RWPE1 (cell line): ENCODE results near the gene LRMDA.

Experiments
- CTCF ChIA-PET: fragments of 350-600 bp; sonication (Branson Sonifier 250); formaldehyde crosslinking; extraction: SDS; loops from one replicate; lab custom pipeline; 2021; lab: Yijun Ruan, JAX
- POLR2A ChIA-PET: fragments of 400-600 bp; formaldehyde crosslinking; extraction: SDS; loops from one replicate; lab custom pipeline; 2020; ENCODE audit warnings: antibody characterized with exemption; ENCODE audit not compliant: low non-redundant PET; lab: Yijun Ruan, JAX
- DNase-seq: peaks from one replicate; pipeline ENCODE4 v3.0.0; 2012; ENCODE audit warnings: low spot score
- H3K27ac ChIP-seq: fragments of 450-650 bp; 2 replicates; pipeline ENCODE4 v1.5.1; 2017
- TF ChIP-seq, protein P1 (sequence below): fragments of 450-650 bp; conservative IDR thresholded peaks from 2 replicates; pipeline ENCODE4 v1.5.1; 2017; ENCODE audit warnings: low read depth, mild to moderate bottlenecking

Gene LRMDA

GRCh38 chr10:75398200-75398691 is 33.2 kb upstream of the LRMDA start:
- DNase-seq, result no peak
- TF ChIP-seq, protein P1, sequence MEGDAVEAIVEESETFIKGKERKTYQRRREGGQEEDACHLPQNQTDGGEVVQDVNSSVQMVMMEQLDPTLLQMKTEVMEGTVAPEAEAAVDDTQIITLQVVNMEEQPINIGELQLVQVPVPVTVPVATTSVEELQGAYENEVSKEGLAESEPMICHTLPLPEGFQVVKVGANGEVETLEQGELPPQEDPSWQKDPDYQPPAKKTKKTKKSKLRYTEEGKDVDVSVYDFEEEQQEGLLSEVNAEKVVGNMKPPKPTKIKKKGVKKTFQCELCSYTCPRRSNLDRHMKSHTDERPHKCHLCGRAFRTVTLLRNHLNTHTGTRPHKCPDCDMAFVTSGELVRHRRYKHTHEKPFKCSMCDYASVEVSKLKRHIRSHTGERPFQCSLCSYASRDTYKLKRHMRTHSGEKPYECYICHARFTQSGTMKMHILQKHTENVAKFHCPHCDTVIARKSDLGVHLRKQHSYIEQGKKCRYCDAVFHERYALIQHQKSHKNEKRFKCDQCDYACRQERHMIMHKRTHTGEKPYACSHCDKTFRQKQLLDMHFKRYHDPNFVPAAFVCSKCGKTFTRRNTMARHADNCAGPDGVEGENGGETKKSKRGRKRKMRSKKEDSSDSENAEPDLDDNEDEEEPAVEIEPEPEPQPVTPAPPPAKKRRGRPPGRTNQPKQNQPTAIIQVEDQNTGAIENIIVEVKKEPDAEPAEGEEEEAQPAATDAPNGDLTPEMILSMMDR, result no peak
- H3K27ac ChIP-seq, result peak overlapping the region; percentile 97
- ChIA-PET CTCF (interaction anchor here (0.5 to 0.8 kb wide), 4 partner anchors 104 to 1855 kb away, joined by 3 to 5 read pairs (median 4); no protein-coding TSS in a partner anchor), POLR2A (no interaction called here)

GRCh38 chr10:75398692-75399460 is 32.5 kb upstream of the LRMDA start:
- POLR2A ChIA-PET, result no interaction called here
- TF ChIP-seq, protein P1, result no peak
- CTCF ChIA-PET, result interaction anchor here (0.5 to 1.7 kb wide), 10 partner anchors 19 to 1856 kb away, joined by 3 to 16 read pairs (median 3); partner anchors contain the start of gene COMTD1
- no peak for DNase-seq
- peak overlapping the region; percentile 97 for H3K27ac ChIP-seq

DNA sequence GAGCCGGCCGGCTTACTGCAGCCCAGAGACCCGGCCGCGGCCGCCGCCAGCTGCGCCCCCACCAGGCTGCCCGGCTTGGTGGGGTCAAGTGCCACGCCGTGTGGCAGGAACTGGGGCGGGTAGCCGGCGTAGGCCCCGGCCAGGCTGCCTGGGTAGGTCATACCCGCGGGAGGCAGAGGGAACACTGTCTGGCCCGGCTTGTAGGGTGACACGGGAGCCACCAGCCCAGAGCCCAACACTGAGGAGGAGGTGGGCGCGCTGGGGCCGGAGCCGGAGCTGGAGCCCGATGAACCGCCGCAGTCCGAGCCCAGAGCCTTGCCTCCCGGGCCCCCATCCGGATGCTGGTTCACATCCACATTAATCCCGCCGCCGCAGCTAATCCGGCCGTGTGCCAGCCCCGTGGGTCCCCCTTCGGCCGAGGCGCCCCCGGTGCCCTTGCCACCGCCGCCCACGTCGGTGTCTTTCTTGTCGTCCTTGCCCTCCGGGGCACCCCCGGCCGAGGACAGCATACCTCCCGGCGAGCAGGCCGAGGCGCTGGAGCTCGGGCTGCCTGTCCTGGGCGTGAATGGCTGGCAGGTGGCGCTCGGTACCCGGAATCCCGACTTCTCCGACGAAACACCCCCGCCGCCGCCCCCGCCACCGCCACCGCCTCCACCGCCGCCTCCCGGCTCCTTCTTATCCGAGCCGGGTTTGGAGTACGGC is 31.8 kb upstream of the LRMDA start:
- peak overlapping the region; percentile 97 for H3K27ac ChIP-seq
- ChIA-PET CTCF (interaction anchor here (0.6 to 1.9 kb wide), 12 partner anchors 9 to 1148 kb away, joined by 3 to 16 read pairs (median 3); partner anchors contain the start of gene COMTD1), POLR2A (interaction anchor here (0.6 to 2.3 kb wide), 2 partner anchors 10 to 256 kb away, joined by 4 to 6 read pairs; no protein-coding TSS in a partner anchor)
- TF ChIP-seq, protein P1, result peak; percentile 75
- DNase-seq, result peak; percentile 79

- ChIA-PET CTCF (interaction anchor here (0.5 to 1.9 kb wide), 12 partner anchors 8 to 1147 kb away, joined by 3 to 16 read pairs (median 3); partner anchors contain the start of gene COMTD1), POLR2A (interaction anchor here (0.6 to 2.3 kb wide), 3 partner anchors 9 to 257 kb away, joined by 3 to 6 read pairs (median 4); no protein-coding TSS in a partner anchor)
- peak overlapping the region; percentile 97 for H3K27ac ChIP-seq
- no peak for DNase-seq
- TF ChIP-seq, protein P1, result peak; percentile 33; the same call in 1 of the 2 replicates
These were observed 31.2 kb upstream of the LRMDA start for GRCh38 chr10:75400163-75400770.

GRCh38 chr10:75400771-75401568 is 30.5 kb upstream of the LRMDA start:
- ChIA-PET CTCF (interaction anchor here (0.6 to 1.9 kb wide), 9 partner anchors 7 to 1147 kb away, joined by 3 to 7 read pairs (median 4); no protein-coding TSS in a partner anchor), POLR2A (interaction anchor here (0.5 to 2.3 kb wide), 8 partner anchors 9 to 581 kb away, joined by 3 to 5 read pairs (median 4); no protein-coding TSS in a partner anchor)
- TF ChIP-seq, protein P1, result no peak
- DNase-seq, result peak; percentile 58
- H3K27ac ChIP-seq, result peak overlapping the region; percentile 97
